Measurements from ENCODE around the gene CENPH.
"Not testable (repeated sequence)": the region's sequence is repeated elsewhere in the genome, so short reads cannot be mapped to it uniquely, and the experiment has no call there.

- not testable (repeated sequence) for TF ChIP-seq CTCF (IDR thresholded peaks at IDR 0.05); POLR2AphosphoS5 (IDR thresholded peaks at IDR 0.05; ENCODE audit: low read depth, low read length); NFIC (IDR thresholded peaks at IDR 0.05; ENCODE audit: borderline replicate concordance); EP300 (IDR thresholded peaks at IDR 0.05; ENCODE audit: borderline replicate concordance in 1 of 2, low read depth in 1 of 2, low read length in 1 of 2); USF1 (IDR thresholded peaks at IDR 0.05; ENCODE audit: borderline replicate concordance, low read depth); RCOR1 (IDR thresholded peaks at IDR 0.05; ENCODE audit: low read length); ELF1 (IDR thresholded peaks at IDR 0.05)
These were observed 31.0 kb downstream of the CENPH start for GRCh38 chr5:69220371-69220770.

Measured in SK-N-SH (cell line).